Nephron (organoid): ENCODE data around the gene AURKB.
A peak's percentile ranks its signal among the peaks of the same experiment; 100 is the strongest.

Experiments used
- H3K27ac Mint-ChIP-seq, 3 experiments: 2 replicates each; pipeline ENCODE4 v1.8.0; 2020; ENCODE audit warnings: mixed read lengths in 3 of 3, mild to moderate bottlenecking in 2 of 3, moderate library complexity in 1 of 3
- H3K27me3 Mint-ChIP-seq: 2 replicates; pipeline ENCODE4 v1.8.0; 2021; ENCODE audit warnings: low read depth, mild to moderate bottlenecking, moderate library complexity, mixed read lengths
- H3K36me3 Mint-ChIP-seq: 2 replicates; pipeline ENCODE4 v1.8.0; 2020; ENCODE audit warnings: low read depth, mixed read lengths
- H3K4me1 Mint-ChIP-seq: 2 replicates; pipeline ENCODE4 v1.8.0; 2020; ENCODE audit warnings: mixed read lengths
- H3K4me3 Mint-ChIP-seq, 3 experiments: 2 replicates each; pipeline ENCODE4 v1.8.0; 2020; ENCODE audit warnings: mild to moderate bottlenecking in 3 of 3, mixed read lengths in 3 of 3, moderate library complexity in 2 of 3
- H3K9me3 Mint-ChIP-seq: 2 replicates; pipeline ENCODE4 v1.8.0; 2020; ENCODE audit warnings: mixed read lengths
- CTCF ChIP-seq, 3 experiments: fragments of 200-600 bp; sonication (generic); IDR thresholded peaks; one replicate each; pipeline ENCODE4 v1.5.0; 2021; ENCODE audit warnings: antibody characterized with exemption in 3 of 3; ENCODE audit not compliant: unreplicated experiment in 3 of 3

The AURKB gene

GRCh38 chr17:8210761-8211458, 535 bp upstream of the AURKB start:
- Mint-ChIP-seq H3K27ac (peak overlapping the region; percentile 72 to 91 (median 83)), H3K4me1 (peaks cover 18% of the 10 kb centered on the region), H3K36me3 (peaks cover 13% of the 10 kb centered on the region), H3K9me3 (no peaks in the 10 kb centered on the region), H3K4me3 (peak overlapping the region; percentile 90 to 95 (median 93)), H3K27me3 (peaks cover 3% of the 10 kb centered on the region)
- no peak for TF ChIP-seq CTCF (IDR thresholded peaks at IDR 0.05; ENCODE audit: unreplicated experiment in 3 of 3)

- TF ChIP-seq CTCF (IDR thresholded peaks at IDR 0.05; ENCODE audit: unreplicated experiment in 3 of 3) = no peak
- Mint-ChIP-seq H3K27ac (peak overlapping the region in 1 of 3 experiments; percentile 31), H3K9me3 (no peaks in the 10 kb centered on the region), H3K4me1 (peaks cover 18% of the 10 kb centered on the region), H3K4me3 (peak overlapping the region; percentile 17 to 78 (median 61)), H3K27me3 (no peaks in the 10 kb centered on the region), H3K36me3 (peaks cover 33% of the 10 kb centered on the region)
These were observed 3.8 kb downstream of the AURKB start for GRCh38 chr17:8206536-8206935.

- no peak overlapping the region for H3K27ac Mint-ChIP-seq
- peaks cover 33% of the 10 kb centered on the region for H3K36me3 Mint-ChIP-seq
- peak overlapping the region in 1 of 3 experiments; percentile 15 for H3K4me3 Mint-ChIP-seq
- peaks cover 11% of the 10 kb centered on the region for H3K4me1 Mint-ChIP-seq
- peaks cover 3% of the 10 kb centered on the region for H3K9me3 Mint-ChIP-seq
- H3K27me3 Mint-ChIP-seq = no peaks in the 10 kb centered on the region
- no peak for TF ChIP-seq CTCF (IDR thresholded peaks at IDR 0.05; ENCODE audit: unreplicated experiment in 3 of 3)
These were observed 5.4 kb downstream of the AURKB start for GRCh38 chr17:8204761-8205555.

- Mint-ChIP-seq H3K4me1 (peaks cover 16% of the 10 kb centered on the region), H3K27ac (no peak overlapping the region), H3K27me3 (no peaks in the 10 kb centered on the region), H3K4me3 (no peak overlapping the region), H3K9me3 (no peaks in the 10 kb centered on the region), H3K36me3 (no peaks in the 10 kb centered on the region)
- no peak for TF ChIP-seq CTCF (IDR thresholded peaks at IDR 0.05; ENCODE audit: unreplicated experiment in 3 of 3)
These were observed 18.1 kb downstream of the AURKB start for GRCh38 chr17:8192070-8192815.

GRCh38 chr17:8190506-8190905, 19.9 kb downstream of the AURKB start:
- no peak for TF ChIP-seq CTCF (IDR thresholded peaks at IDR 0.05; ENCODE audit: unreplicated experiment in 3 of 3)
- peak overlapping the region in 1 of 3 experiments; percentile 79 for H3K4me3 Mint-ChIP-seq
- H3K4me1 Mint-ChIP-seq = peaks cover 11% of the 10 kb centered on the region
- no peaks in the 10 kb centered on the region for H3K27me3 Mint-ChIP-seq
- no peaks in the 10 kb centered on the region for H3K9me3 Mint-ChIP-seq
- peak overlapping the region; percentile 24 to 70 (median 62) for H3K27ac Mint-ChIP-seq
- no peaks in the 10 kb centered on the region for H3K36me3 Mint-ChIP-seq
